Progenitor cell of endocrine pancreas (in vitro differentiated cells): ENCODE results near the gene VRK1. TPM values are rescaled to one million over a fixed set of nuclear protein-coding genes. Genes with fewer than 3 reads are reported as not detected.

Experiments used
- DNase-seq: peaks from one replicate; pipeline ENCODE4 v3.0.0; 2021; ENCODE audit warnings: low spot score; ENCODE audit not compliant: unreplicated experiment
- H3K27ac Mint-ChIP-seq: 2 replicates; pipeline ENCODE4 v1.8.0; 2021; ENCODE audit warnings: mild to moderate bottlenecking, moderate library complexity, mixed read lengths
- H3K27me3 Mint-ChIP-seq: 2 replicates; pipeline ENCODE4 v1.8.0; 2021; ENCODE audit warnings: mixed read lengths
- H3K36me3 Mint-ChIP-seq: 2 replicates; pipeline ENCODE4 v1.8.0; 2022; ENCODE audit warnings: mixed read lengths; ENCODE audit not compliant: insufficient read depth
- H3K4me1 Mint-ChIP-seq: 2 replicates; pipeline ENCODE4 v1.8.0; 2021; ENCODE audit warnings: low read depth, mixed read lengths
- H3K4me3 Mint-ChIP-seq: 2 replicates; pipeline ENCODE4 v1.8.0; 2021; ENCODE audit warnings: low read depth, mild to moderate bottlenecking, moderate library complexity, mixed read lengths
- H3K9me3 Mint-ChIP-seq: 2 replicates; pipeline ENCODE4 v1.8.0; 2021; ENCODE audit warnings: low read depth, mixed read lengths
- CTCF ChIP-seq: fragments of 200-600 bp; sonication (generic); IDR thresholded peaks from one replicate; pipeline ENCODE4 v1.5.0; 2021; ENCODE audit warnings: antibody characterized with exemption, mild to moderate bottlenecking; ENCODE audit not compliant: unreplicated experiment
- long read RNA-seq: library from polyadenylated mRNA; unstranded; transcript quantifications from one replicate; pipeline ENCODE4 v2.0.0, GENCODE V29; 2020
- total RNA-seq: library from RNA; stranded (reverse); gene quantifications from 2 replicates; pipeline ENCODE4 v1.2.1, GENCODE V29; 2021

The VRK1 gene, protein sequence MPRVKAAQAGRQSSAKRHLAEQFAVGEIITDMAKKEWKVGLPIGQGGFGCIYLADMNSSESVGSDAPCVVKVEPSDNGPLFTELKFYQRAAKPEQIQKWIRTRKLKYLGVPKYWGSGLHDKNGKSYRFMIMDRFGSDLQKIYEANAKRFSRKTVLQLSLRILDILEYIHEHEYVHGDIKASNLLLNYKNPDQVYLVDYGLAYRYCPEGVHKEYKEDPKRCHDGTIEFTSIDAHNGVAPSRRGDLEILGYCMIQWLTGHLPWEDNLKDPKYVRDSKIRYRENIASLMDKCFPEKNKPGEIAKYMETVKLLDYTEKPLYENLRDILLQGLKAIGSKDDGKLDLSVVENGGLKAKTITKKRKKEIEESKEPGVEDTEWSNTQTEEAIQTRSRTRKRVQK
- 32.5 and 33.3 TPM in 2 replicates for total RNA-seq
- long read RNA-seq, transcript VRK1-201 (13 exons, 1,745 nt) = major isoform, 66 of 110 reads
- long read RNA-seq, partial matches to known transcripts = 20 of 110 reads
- long read RNA-seq, other reads (novel, unspliced or antisense) = 24 of 110 reads

GRCh38 chr14:96796851-96797581 lies at the start of gene VRK1:
Gene VRK1, plus strand, starts transcription at chr14:96797382. Its CDS starts 36,090 bp downstream, at chr14:96833472.
- H3K4me3 Mint-ChIP-seq = peak within 1 kb of the TSS; percentile 86
- H3K36me3 Mint-ChIP-seq = no peaks in the 10 kb centered on the region
- H3K27ac Mint-ChIP-seq = peak within 1 kb of the TSS; percentile 85
- no peak for TF ChIP-seq CTCF
- peaks cover 22% of the 10 kb centered on the region for H3K4me1 Mint-ChIP-seq
- H3K9me3 Mint-ChIP-seq = no peaks in the 10 kb centered on the region
- DNase-seq = peak; percentile 91
- H3K27me3 Mint-ChIP-seq = no peaks in the 10 kb centered on the region

GRCh38 chr14:96747608-96748007 lies 49.6 kb upstream of the VRK1 start:
- H3K27me3 Mint-ChIP-seq = peaks cover 28% of the 10 kb centered on the region
- no peak overlapping the region for H3K4me3 Mint-ChIP-seq
- H3K9me3 Mint-ChIP-seq = peaks cover 6% of the 10 kb centered on the region
- no peak for DNase-seq
- H3K4me1 Mint-ChIP-seq = no peaks in the 10 kb centered on the region
- no peaks in the 10 kb centered on the region for H3K36me3 Mint-ChIP-seq
- no peak overlapping the region for H3K27ac Mint-ChIP-seq
- no peak for TF ChIP-seq CTCF

- H3K4me3 Mint-ChIP-seq = no peak overlapping the region
- H3K4me1 Mint-ChIP-seq = no peaks in the 10 kb centered on the region
- H3K27me3 Mint-ChIP-seq = peaks cover 23% of the 10 kb centered on the region
- peaks cover 6% of the 10 kb centered on the region for H3K9me3 Mint-ChIP-seq
- no peak for TF ChIP-seq CTCF
- no peak overlapping the region for H3K27ac Mint-ChIP-seq
- DNase-seq = no peak
- H3K36me3 Mint-ChIP-seq = no peaks in the 10 kb centered on the region
Measured at GRCh38 chr14:96748362-96748761, 48.8 kb upstream of the VRK1 start.

GRCh38 chr14:96751505-96751904 lies 45.7 kb upstream of the VRK1 start:
- Mint-ChIP-seq H3K9me3 (no peaks in the 10 kb centered on the region), H3K4me3 (no peak overlapping the region), H3K27me3 (peaks cover 6% of the 10 kb centered on the region), H3K36me3 (no peaks in the 10 kb centered on the region), H3K4me1 (peaks cover 1% of the 10 kb centered on the region), H3K27ac (no peak overlapping the region)
- no peak for TF ChIP-seq CTCF
- no peak for DNase-seq

DNA sequence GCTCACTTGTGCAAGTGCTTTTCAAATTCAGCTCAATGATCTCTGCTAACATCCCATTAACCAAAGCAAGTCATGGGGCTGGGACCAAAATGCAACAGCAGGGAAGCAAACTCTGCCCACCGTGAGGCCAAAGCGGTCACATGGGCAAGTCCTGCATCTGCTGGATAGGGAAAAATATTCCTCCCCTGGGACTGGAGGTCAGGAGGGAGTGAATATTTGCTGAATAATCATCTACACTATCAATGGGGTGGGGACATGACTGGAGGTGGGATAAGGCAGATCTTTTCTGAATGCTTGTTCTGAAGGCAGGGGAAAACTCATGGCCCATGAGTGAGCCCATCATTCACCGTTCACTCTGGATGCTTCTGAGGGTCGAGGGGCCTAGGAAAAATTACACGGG lies 45.1 kb upstream of the VRK1 start:
- DNase-seq = no peak
- Mint-ChIP-seq H3K27ac (no peak overlapping the region), H3K9me3 (no peaks in the 10 kb centered on the region), H3K4me1 (peaks cover 1% of the 10 kb centered on the region), H3K4me3 (no peak overlapping the region), H3K27me3 (peaks cover 6% of the 10 kb centered on the region), H3K36me3 (no peaks in the 10 kb centered on the region)
- no peak for TF ChIP-seq CTCF
